Measurements from ENCODE around the gene GPS1. TPM values are rescaled to one million over a fixed set of nuclear protein-coding genes. Genes with fewer than 3 reads are reported as not detected.

The GPS1 gene
- total RNA-seq, 4 donors from 2014 or later = 72.4 to 113 (median 100) TPM

GRCh38 chr17:82095777-82096708, 44.3 kb downstream of the GPS1 start:
- peak overlapping the region; percentile 5 for H3K27ac ChIP-seq
- no peaks in the 10 kb centered on the region for H3K27me3 ChIP-seq
- H3K9me3 ChIP-seq = no peaks in the 10 kb centered on the region
- no peak for TF ChIP-seq EP300 (IDR thresholded peaks at IDR 0.05)
- TF ChIP-seq CTCF (IDR thresholded peaks at IDR 0.05) = no peak
- DNase-seq (ENCODE audit: low spot score in 2 of 2) = peak in 1 of 2 donors; percentile 64
- peaks cover 53% of the 10 kb centered on the region for H3K36me3 ChIP-seq
- peaks cover 45% of the 10 kb centered on the region for H3K4me1 ChIP-seq
- WGBS = 94% methylated on average over 20 of the region's 35 CpGs
- H3K4me3 ChIP-seq = peak overlapping the region; percentile 75

- 70% methylated on average over 5 of the region's 8 CpGs for WGBS
- Histone ChIP-seq H3K27ac (peak overlapping the region; percentile 97), H3K27me3 (no peaks in the 10 kb centered on the region), H3K36me3 (peaks cover 46% of the 10 kb centered on the region), H3K9me3 (no peaks in the 10 kb centered on the region), H3K4me3 (peak overlapping the region; percentile 75), H3K4me1 (peaks cover 52% of the 10 kb centered on the region)
- no peak for TF ChIP-seq CTCF (IDR thresholded peaks at IDR 0.05)
- TF ChIP-seq EP300 (IDR thresholded peaks at IDR 0.05) = no peak
- no peak for TF ChIP-seq POLR2A (IDR thresholded peaks at IDR 0.05)
- TF ChIP-seq POLR2AphosphoS5 (IDR thresholded peaks at IDR 0.05) = no peak
- DNase-seq (ENCODE audit: low spot score in 2 of 2) = no peak
Measured at GRCh38 chr17:82096709-82097183, 45.0 kb downstream of the GPS1 start.

GRCh38 chr17:82097184-82097918, 45.7 kb downstream of the GPS1 start:
- H3K4me1 ChIP-seq = peaks cover 58% of the 10 kb centered on the region
- no peak for TF ChIP-seq EP300 (IDR thresholded peaks at IDR 0.05)
- no peak for TF ChIP-seq POLR2A (IDR thresholded peaks at IDR 0.05)
- no peak for TF ChIP-seq POLR2AphosphoS5 (IDR thresholded peaks at IDR 0.05)
- no peak for TF ChIP-seq CTCF (IDR thresholded peaks at IDR 0.05)
- peaks cover 39% of the 10 kb centered on the region for H3K36me3 ChIP-seq
- H3K9me3 ChIP-seq = no peaks in the 10 kb centered on the region
- DNase-seq (ENCODE audit: low spot score in 2 of 2) = no peak
- peak overlapping the region; percentile 75 for H3K4me3 ChIP-seq
- no peaks in the 10 kb centered on the region for H3K27me3 ChIP-seq
- peak overlapping the region; percentile 97 for H3K27ac ChIP-seq
- 2% methylated on average over 14 of the region's 77 CpGs for WGBS

GRCh38 chr17:82097919-82098168, 46.1 kb downstream of the GPS1 start:
- no CpG with 5 or more reads among the region's 36 CpGs for WGBS
- no peak for TF ChIP-seq EP300 (IDR thresholded peaks at IDR 0.05)
- TF ChIP-seq CTCF (IDR thresholded peaks at IDR 0.05) = no peak
- TF ChIP-seq POLR2A (IDR thresholded peaks at IDR 0.05) = no peak
- TF ChIP-seq POLR2AphosphoS5 (IDR thresholded peaks at IDR 0.05) = no peak
- H3K4me1 ChIP-seq = peaks cover 60% of the 10 kb centered on the region

More at GRCh38 chr17:82097919-82098168, 46.1 kb downstream of the GPS1 start:
- Histone ChIP-seq H3K4me3 (peak overlapping the region; percentile 75), H3K36me3 (peaks cover 35% of the 10 kb centered on the region), H3K9me3 (no peaks in the 10 kb centered on the region), H3K27me3 (no peaks in the 10 kb centered on the region), H3K27ac (peak overlapping the region; percentile 97)
- DNase-seq (ENCODE audit: low spot score in 2 of 2) = no peak

All from suprapubic skin (tissue), 4 donors.